NCI-H1092 (cell line): ENCODE results near the gene BRI3BP.
"Not testable (repeated sequence)": the region's sequence is repeated elsewhere in the genome, so short reads cannot be mapped to it uniquely, and the experiment has no call there.

Source experiments
- DNase-seq: peaks from one replicate; lab custom pipeline; 2025; lab: John Stamatoyannopoulos, UW

BRI3BP gene

GRCh38 chr12:124972211-124972610 lies 21.2 kb upstream of the BRI3BP start:
- no peak for DNase-seq

GRCh38 chr12:124975276-124975675 lies 18.2 kb upstream of the BRI3BP start:
- no peak for DNase-seq

DNA sequence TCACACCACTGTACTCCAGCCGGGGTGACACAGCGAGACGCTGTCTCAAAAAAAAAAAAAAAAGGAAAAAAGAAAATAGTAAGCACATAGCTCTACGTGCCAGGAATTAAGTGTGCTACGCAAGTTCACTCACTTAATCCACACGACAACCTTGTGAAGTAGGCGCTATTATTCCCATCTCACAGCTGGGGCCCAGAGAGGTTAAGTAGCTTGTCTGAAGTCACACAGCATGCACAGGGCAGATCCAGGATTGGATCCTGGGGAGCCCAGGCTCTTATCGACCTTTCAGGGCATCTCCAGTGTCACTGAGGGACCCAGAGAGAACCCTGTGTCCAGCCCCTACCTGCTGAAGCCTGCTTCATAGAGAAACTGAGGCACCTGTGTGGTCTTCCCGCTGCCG lies 16.4 kb upstream of the BRI3BP start:
- no peak for DNase-seq

- no peak for DNase-seq
These were observed 13.9 kb upstream of the BRI3BP start for GRCh38 chr12:124979568-124979967.

GRCh38 chr12:124980098-124980892 lies 13.2 kb upstream of the BRI3BP start:
- DNase-seq: no peak

GRCh38 chr12:124986876-124987275 lies 6.6 kb upstream of the BRI3BP start:
- DNase-seq: not testable (repeated sequence)

DNA sequence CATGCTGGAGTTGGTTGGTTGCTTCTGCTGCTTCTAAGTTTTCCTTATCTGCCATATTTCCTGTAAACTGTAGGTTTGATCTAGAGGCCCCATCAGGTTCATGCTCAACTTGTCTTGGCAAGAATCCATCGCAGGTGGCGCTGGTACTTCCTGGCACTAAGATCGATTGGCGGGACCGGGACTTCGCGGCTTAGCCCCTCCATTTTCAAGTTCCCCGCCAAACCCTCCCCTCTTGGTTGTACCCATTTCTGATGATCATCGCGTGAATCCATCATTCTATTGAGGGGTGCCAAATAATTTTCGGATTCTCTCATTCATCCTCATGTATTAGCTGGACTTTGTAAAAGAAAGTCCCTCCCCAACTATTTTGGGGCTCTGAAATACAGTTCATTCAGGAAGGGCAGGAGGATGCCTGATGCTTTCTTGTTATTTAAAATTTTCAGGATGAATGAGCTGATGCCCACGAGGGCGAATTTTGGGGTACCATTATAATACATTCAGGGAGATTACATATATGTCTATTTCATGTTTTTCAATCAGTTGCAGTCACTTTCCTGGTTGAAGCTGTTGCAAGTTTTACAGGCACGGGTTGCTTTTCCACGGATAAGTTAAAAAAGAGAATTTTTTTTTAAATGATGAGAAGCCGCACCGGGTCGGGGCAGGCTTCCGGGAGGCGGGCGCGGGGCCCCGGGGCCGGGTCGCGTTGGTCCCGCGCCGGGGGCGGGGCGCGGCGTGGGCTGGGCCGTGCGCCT lies 395 bp upstream of the BRI3BP start:
- DNase-seq: peak; percentile 75

DNA sequence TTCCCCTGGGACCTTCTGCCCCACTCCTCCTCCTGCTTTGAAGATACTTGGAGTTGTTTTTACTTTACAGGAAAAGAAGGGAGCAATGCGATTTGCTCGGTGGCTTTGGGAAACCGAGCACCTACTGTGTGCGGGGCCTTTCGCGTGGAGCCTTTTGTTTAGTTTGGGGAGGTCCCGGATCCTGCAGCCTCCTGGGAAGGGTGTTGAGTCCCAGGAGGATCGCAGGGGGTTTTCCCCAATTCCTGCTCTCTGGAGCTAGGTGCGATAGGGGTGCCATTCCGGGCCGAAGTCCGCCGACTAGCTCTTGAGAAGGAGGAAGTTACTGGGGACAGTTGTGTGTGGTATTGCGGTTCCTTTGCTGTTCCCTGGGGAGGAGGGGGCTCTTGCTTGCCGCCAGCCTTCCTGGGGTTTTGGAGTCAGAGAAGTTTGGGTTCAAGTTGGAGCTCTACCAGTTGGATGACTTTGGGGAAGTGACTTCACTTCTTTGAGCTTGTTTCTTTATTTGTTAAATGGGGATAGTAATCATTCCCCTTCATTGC lies 1.1 kb downstream of the BRI3BP start:
- DNase-seq: no peak

DNA sequence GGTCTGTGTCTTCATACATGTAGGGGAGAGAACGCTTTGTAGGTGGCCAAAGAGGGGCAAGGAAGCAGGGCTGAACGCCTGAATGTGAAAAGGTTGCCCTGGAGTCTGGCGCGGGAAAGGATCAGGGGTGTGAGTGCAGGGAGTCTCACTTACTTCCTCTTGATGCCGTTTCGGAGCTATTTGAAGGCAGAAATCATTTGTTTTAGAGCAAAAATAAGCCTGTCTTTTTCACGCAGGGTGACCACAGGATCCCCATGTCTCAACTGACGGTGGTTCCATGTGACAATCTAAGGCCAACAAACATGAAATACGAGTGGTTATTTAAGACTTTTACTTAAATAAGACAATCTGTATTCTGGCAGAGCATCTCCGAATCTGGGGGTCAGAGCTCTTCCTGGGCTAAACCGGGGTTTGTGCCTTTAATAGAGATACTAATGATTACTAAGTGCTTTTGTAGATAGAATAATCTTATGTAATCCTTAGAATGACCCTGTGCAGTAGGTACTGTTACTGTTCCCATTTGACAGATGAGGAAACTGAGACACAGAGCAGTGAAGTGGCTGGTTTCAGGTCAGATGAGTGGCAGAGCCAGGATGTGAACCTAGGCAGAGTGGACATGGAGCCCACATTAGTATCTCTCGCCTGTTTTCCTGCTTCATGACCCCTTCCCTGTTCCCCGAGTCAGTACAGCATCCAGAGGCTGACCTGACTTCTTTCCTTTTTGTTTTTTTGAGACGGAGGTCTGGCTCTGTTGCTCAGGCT lies 1.9 kb downstream of the BRI3BP start:
- no peak for DNase-seq

GRCh38 chr12:124998705-124999104 lies 5.3 kb downstream of the BRI3BP start:
- DNase-seq: no peak

DNA sequence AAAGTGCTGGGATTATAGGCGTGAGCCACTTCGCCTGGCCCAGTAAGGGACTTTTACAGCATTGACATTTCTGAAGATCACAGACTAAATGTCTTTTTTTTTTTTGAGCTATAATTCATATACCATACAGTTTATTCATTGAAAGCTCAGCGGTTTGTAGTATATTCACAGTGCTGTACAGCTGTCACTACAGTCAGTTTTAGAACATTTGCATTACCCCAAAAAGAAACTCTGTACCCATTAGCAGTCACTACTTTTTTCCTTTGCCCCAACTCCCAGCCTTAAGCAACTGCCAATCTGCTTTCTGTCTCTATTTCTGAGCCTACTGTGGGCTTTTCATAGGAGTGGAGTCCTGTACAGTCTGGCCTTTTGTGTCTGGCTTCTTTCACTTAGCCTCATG lies 8.2 kb downstream of the BRI3BP start:
- no peak for DNase-seq

- DNase-seq: no peak
These were observed 9.6 kb downstream of the BRI3BP start for GRCh38 chr12:125003021-125003420.

- DNase-seq: no peak
These were observed 11.2 kb downstream of the BRI3BP start for GRCh38 chr12:125004621-125005020.

DNA sequence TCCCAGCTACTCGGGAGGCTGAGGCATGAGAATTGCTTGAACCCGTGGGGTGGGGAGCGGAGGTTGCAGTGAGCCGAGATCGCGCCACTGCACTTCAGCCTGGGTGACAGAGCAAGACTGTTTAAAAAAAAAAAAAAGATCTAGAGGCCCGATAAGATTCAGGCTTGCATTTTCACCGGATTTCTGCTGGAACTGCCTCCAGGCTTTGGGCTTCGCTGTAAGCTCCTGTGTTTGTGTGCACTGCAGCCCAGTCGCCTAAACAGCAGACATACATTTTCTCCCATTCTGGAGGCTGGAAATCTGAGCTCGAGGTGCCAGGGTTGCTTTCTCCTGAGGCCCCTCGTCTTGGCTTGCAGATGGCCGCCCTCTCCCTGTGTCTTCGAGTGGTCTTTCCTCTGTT lies 12.2 kb downstream of the BRI3BP start:
- no peak for DNase-seq

GRCh38 chr12:125006365-125006764 lies 12.9 kb downstream of the BRI3BP start:
- no peak for DNase-seq

GRCh38 chr12:125013816-125014442 lies 20.5 kb downstream of the BRI3BP start:
- no peak for DNase-seq

DNA sequence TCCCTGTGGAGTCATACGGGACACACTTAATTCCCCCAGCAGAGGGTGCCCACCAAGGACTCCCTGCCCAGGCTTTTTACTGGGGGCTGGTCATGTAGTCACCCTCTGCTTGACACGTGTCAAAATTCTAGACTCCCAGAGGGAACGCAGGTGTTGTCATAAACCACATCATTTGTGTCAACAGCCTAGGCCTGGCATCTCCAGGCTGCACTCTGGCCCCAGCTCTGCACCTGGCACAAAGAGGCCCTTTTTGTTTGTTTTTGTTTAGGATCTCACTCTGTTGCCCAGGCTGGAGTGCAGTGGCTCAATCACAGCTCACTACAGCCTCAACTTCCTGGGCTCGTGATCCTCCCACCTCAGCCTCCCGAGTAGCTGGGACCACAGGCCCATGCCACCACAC lies 21.1 kb downstream of the BRI3BP start:
- DNase-seq: no peak

DNA sequence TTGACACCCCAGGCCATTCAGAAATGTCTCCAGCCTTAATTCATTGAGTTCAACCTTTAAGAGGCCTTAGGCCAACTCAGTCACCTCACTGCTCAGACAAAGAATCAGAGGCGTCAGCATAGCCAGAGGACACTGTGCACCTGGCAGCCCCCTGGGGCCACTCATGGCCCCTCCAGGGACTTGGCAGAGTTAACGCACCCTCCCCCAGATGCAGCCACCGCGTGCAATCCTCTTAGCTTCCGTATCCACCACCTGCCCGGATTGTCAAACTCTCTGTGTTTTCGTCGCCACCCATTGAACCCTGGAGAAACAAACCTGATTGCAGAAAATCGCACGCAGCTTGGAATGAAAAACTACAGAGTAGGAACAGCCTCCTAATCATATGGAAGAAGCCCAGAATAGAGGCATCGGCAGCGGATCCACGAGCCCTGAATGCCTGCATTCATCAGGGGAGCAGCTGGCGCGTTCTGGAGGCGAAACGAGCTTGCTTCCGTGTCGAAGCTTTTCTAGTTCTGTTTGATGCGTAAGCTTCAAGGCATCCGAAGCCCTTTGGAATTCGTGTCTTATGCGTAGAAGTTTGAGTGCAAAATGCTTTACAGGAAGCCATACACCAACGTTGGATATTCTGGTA lies 22.4 kb downstream of the BRI3BP start:
- DNase-seq: peak; percentile 66

DNA sequence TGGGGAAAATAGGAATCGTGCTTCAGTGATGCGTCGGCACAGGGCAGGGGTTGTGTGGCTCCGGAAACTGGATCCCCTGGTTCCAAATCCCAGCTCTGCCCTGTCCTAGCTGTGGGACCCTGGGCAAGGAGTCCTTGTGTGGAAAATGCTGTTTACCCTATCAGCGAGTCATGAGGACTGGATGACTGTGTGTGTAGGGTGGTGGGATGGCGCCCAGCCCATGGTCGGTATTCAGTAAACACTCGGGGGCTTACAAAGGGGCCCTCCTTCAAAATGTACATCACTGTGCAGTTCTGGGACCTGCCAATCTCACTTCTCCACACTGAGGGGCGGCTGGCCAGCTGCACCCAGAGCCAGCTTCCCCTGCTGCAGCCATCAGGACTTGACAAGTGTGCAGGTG lies 24.4 kb downstream of the BRI3BP start:
- DNase-seq: no peak

- no peak for DNase-seq
These were observed 24.9 kb downstream of the BRI3BP start for GRCh38 chr12:125018356-125018755.

DNA sequence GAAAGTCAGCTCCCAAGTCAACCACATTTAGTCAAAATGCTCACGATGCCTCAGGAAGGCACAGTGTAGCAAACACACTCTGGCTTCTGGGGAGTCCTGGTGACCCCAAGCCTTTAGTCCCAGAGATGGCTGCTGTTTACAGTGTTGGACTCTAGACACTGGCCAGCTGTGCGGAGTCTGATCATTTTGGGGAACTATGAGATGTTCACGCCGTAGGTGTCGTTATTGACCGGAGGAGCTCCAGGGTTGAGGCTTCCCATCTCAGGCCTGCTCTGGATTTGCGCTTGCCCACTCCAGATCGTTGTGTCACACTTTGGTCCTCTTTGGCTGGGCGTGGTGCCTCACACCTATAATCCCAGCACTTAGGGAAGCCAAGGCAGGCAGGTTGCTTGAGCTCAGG lies 27.7 kb downstream of the BRI3BP start:
- DNase-seq: no peak

DNA sequence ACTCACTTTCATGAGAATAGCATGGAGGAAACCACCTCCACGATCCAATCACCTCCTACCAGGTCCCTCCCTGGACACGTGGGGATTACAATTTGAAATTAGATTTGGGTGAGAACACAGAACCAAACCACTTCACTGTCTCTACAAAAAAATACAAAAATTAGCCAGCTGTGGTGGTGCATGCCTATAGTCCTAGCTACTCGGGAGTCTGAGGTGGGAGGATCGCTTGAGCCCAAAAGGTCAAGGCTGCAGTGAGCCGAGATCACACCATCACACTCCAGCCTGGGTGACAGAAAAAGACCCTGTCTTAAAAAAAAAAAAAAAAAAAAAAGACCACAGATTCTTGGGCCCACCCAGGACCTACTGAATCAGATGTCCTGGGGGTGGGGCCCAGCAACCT lies 28.3 kb downstream of the BRI3BP start:
- DNase-seq: no peak
